Activated gamma-delta T cell treated with anti-CD3 and anti-CD28 coated beads, Interleukin-2, amount 50 U/mL, for 16 hours (primary cell): ENCODE measurements around the gene SLC22A23.

Experiments used
- DNase-seq: peaks from one replicate; pipeline ENCODE4 v3.0.0-alpha.2; 2020; ENCODE audit warnings: low read depth

The SLC22A23 gene

DNA sequence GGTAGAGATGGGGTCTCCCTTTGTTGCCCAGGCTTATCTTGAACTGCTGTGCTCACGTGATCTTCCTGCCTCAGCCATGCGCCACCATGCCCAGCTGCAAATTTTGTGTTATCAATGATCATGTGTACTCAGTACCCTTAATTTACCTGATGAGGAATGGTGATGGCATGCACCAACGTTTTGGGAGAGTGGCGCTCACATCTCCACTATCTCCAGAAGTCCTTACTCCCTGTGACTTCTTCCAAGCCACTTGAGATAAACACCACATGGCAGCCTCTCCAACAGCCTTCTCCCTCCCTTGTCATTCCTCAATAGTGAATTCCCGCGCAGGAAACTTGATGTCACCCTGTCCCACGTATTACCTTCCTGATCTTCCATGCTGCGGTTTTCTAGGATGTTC lies 140.0 kb downstream of the SLC22A23 start:
- no peak for DNase-seq

DNA sequence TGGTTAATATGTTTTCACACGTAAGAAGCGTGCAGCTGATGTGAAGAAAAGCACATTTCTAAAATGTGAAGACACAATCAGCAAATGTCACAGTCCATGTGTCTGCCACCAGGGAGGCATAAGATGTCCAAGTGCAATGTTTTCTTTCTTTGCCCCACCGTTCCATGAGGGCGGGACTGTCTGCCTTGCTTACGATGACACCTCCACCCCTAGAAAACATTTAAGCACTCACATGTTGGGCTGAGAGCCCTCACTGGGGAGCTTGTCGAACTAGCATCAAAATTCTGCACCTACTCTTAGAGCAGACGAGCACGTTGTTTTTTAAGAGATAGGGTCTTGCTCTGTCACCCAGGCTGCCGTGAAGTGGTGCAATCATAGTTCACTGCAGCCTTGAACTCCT lies 140.5 kb downstream of the SLC22A23 start:
- no peak for DNase-seq

DNA sequence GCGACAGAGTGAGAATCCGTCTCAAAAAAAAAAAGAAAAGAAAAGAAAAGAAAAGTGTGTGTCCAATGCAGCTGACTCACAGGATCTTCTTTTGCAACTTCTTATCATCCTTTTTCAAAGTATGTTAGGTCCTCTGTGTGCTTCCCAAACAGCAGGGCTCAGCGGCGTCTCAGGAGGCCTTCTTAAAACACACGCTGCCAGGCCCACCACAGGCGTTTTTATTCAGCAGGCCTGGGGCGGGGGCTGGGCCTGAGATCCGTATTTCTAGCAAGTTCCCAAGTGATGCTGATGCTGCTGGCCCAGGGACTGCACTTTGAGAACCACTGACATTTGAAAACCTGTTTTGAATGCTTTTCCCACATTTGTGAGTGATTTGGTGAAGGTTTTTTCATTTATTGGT lies 141.0 kb downstream of the SLC22A23 start:
- DNase-seq, result no peak

DNA sequence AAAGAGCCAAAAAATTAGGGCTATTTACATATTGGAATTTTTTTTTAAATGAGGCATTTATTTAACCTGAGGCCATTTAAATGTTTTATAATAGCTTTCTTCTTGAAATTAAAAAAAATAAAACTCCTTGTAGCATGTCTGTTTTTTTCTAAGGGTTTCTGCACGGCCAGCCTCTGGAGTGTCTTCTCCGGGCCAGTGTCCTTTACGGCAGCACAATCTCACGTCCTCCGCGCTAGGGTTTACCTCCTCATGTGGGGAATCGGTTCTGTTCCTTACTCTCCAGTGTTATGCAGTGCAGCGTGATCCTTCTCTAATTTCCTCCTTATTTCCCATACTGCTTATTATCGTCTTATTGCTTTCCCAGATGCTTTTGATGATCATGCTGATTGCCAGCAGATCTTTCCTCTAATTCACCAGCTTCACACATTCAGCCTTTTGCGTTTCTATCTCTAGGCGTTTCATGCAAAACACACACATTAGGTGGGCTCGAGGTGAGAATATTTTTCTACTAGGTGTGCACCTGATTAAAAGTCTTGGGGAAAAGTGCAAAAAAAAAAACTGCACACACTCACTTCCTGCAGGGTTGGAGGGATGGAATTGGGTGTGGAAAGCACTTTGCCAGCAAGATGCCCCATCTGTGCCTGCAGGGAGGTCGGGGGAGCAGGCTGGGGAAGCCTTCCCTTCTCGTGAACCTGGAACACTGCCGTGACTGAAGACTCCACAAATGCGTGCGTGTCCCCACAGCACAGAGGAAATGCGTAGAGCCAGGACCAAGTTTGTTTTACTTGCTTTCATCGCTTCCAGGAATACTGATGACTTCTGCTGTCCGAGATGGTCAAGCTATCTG lies 142.0 kb downstream of the SLC22A23 start:
- DNase-seq, result no peak

DNA sequence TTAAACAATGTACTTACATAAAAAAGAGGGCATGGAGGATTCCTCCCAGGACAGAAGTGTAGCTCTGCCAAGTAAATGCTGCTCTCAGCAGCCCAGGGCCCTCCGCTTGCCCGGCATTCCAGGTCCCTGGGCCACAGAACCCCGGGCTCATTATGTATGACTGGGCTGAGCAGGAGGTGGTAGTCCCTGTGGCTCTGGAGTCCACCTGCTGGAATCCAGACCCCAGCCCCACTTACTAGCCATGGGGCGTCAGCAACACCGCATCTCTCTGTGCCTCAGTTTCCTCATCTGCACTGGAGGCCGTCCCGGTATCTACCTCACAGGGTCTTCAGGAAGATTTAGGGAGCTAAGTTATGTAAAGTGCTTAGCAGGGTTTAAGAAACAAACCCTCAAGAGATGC lies 142.7 kb downstream of the SLC22A23 start:
- no peak for DNase-seq

DNA sequence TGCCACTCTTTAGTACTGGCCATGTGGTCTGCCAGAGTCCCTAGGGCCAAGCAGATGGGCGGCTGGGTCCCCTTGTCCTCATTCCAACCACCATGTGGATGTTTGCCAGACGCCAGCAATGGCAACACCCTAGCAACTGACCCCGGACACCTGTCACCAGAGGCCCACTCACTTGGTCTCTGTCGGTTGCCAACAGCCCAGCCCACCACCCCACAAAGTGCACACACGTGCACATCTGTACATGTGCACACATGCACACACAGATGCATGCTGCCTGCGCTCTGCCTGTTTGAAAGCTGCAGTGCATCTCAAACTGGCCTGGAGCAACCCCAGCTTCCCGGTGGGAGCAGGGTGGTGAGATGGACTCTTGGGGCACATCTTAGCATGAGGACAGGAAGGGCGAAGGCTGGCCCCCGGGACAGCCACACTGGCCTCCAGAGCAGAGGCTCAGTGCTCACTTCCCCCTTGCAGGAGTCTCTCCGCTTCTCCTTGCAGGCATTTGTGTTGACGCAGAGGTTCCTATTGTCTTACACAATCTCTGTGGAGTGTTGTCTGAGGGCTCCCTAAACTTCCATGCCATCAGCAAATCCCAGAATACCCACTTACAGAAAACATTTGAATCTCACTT lies 144.1 kb downstream of the SLC22A23 start:
- DNase-seq, result no peak

DNA sequence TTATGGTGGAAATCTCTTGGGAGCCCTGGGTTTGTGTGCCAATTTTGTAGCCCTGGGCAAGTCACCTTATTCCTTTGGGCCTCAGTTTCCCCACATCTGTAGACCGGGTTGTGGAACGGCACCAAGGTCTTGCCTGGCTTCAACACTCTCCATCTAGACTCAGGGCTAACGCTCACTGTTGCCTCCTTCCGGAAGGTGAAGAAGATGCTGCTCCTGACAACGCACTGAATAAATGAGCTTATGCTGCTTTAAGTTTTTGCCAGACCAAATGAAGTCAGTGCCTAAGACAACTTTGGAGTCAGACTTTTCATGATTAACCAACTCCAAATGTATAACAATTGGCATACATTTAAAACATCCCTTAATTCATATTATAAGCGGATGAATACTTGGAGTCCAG lies 145.0 kb downstream of the SLC22A23 start:
- no peak for DNase-seq

DNA sequence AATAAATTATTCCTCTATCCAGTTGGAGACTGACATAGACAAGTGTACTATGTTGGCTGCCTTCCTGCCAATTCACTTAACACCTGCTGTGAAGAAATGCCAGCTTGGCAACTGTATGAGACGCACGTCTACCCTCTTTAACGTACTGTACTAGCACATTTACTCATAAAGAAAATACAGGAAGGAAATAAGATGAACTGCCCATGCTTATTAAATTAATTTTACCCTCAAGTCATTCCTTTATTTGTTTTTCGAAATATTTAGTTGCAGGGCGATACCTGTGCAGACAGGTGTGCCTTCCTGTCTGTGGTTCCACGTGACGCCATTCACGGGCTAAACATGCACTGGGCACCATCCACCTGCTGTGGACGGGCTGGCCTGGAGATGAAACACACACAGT lies 146.1 kb downstream of the SLC22A23 start:
- no peak for DNase-seq

DNA sequence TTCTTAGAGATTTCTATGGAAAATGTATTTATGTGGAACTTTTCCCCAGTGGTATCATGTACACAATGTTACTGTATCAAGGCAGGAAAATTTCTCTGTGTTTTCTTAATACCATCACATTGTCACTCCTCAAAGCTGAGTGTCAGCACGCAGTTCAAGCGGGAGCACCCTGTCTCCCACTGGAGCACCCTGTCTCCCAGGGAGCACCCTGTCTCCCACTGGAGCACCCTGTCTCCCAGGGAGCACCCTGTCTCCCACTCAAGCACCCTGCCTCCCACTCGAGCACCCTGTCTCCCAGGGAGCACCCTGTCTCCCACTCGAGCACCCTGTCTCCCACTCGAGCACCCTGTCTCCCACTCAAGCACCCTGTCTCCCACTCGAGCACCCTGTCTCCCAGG lies 146.8 kb downstream of the SLC22A23 start:
- DNase-seq, result no peak

DNA sequence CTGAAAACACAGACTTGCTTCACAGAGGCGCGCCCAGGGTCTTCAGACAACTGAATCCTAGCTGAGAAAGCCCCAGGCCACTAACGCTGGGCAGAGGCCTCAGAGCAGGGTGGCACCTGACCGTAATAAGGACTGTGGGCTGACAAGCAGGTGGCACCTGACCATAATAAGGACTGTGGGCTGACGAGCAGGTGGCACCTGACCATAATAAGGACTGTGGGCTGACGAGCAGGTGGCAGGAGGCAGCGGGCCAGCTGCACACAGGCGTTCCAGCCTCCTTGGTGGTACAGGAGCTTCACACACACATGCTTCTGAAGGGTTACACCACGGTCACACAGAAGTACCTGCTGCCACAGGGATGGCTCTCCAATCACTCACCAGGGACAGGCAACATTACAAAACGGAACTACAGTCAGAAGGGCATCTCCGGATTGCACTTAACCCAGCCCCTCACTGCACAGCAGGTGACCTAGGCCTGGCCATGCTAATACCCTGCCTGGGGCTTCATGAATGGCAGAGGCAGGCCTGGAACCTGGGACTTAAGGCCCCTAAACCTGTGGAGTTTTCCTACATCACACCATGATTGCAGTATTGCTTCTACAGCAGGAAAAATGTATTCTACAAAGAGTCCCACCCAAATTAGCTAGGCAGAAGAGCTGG lies 147.3 kb downstream of the SLC22A23 start:
- DNase-seq, result no peak

DNA sequence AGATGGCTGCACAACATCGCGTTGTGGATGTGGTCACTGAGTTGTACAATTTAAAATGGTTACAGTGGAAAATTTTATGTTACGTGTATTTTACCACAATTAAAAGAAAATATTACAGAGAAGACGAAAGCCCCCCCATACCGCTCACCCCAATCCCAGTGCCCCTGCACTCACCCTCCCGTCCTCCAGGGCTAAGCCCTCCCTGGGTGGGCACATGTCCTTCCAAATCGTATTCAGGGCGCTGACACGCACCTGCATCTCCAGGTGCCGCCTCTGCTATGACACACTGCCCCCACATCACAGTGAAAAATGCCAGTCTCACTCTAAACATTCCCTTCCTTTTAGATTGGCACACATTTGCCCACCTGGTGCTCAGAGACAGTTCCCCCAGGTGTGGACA lies 148.7 kb downstream of the SLC22A23 start:
- no peak for DNase-seq

DNA sequence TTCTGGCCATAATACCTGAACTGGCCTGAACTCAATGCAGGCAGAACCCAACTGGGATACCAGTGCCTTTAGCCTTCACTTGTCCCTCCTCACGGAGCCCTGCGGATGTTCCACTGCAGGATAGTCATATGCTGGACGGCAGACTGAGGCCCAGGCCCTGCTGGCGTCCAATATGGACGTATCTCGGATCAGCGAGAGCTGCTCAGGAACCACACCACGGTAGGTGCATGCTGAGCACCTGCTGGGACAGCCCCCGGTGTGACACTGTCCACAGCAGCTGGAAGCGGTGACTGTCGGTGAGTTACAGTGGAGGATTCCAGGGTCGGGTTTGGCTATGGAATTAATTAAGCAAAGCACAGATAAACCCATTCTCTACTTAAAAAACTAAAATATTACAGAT lies 149.4 kb downstream of the SLC22A23 start:
- DNase-seq, result no peak

DNA sequence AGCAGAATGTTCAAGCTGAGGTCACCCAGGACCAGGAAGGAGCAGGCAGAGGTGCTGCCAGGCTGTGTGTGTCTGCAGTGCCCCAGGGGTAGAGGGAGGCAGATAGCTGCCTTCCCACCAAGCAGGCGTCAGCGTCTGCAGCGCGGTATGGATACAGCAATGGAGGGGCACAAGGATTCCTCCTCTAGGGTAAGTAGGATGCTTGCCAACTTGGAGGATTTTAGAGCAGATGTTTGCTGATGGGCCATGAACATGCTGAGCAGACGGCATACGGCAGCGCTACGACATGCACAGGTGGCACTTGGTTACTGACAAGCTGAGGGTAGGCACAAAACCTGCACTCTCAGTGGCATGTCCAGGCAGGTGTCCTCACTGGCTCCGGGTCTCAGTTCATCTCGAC lies 150.0 kb downstream of the SLC22A23 start:
- no peak for DNase-seq

DNA sequence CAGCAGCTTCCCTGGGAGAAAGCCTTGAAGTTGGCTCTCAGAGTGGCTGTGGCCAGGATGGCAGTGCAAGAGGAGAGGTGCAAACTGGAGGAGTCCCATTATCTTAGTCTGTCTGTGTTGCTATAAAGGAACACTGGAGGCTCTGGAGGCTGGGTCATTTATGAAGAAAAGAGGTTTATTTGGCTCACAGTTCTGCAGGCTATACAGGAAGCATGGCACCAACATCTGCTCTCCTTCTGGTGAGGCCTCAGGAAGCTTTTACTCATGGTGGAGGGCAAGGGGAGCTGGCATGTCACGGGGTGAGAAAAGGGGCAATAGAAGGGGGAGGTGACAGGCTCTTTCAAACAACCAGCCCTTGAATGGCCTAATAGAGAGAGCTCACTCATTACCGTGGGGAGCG lies 151.0 kb downstream of the SLC22A23 start:
- no peak for DNase-seq

DNA sequence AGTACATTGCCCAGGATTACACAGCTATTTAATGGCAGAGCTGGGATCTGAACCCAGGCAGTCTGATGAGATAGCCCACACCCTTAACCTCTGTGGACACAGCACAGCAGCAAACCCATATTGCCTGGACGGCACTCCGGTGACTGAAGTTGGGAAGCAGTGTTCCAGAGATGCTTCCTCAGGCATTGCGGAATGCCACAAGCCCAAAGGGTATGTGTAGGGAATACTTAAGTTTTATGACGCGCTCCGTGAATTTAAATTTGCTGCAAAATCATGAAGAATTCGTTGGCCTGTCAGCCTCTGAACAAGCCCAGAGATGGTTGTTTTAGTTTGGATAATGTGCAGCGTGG lies 151.7 kb downstream of the SLC22A23 start:
- no peak for DNase-seq

DNA sequence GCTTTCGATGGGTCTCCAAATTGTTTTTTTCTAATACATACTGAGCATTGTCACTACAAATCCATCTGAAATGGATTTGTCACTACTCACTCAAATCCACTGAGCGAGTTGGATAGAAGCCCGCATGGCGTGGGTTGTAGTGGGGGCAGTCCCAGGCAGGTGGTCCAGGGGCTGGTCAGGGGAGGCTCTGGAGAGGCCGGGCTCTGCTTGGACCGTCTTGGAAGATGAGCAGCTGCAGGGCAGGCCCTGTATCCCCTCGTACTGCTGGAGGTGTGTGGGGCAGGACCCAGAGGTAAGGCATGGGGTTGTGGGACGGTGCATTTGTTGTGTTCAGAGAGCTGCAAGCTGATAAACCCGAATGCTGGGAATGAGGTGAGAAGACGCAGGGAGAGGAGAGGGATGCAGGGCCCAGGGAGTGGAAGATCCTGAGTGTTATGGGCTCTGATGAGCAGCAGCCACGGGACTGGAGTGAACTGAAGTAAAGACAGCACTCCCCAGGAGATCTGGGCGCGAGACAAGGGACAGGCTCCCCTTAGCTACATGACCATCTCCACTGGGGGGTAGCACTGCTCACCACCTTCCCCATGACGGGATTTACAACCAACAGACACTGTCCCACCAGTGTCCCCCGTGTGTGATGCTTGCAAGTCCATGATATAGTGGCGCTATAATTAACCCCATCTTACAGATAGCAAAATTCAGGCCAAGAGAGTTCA lies 152.2 kb downstream of the SLC22A23 start:
- DNase-seq, result no peak

DNA sequence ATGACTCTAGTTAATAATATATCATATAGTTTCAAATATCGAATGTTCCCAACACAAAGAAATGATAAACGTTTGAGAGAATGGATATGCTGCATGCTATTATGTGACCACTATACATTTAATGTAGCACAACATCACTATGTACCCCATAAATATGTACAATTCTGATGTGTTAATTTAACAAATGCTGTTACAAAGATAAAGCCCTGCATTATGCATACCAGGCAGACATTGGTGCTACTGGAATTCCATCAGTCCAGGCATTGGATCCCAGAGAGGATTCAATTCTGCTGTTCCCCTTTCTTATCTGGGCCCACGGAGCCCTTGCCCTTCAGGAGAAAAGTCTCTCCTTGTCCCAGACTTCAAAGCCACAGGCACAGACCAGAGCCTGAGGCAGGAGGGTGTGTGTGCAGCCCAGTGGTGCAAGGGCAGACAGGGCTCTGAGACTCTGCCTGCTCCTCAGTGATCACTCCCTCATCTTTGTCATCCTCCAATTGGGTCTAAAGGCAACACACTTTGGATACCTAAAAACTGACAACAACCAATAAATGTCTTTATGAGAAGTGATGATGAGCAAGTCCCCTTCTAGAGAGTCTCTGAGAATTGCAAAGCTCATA lies 152.9 kb downstream of the SLC22A23 start:
- DNase-seq, result no peak

DNA sequence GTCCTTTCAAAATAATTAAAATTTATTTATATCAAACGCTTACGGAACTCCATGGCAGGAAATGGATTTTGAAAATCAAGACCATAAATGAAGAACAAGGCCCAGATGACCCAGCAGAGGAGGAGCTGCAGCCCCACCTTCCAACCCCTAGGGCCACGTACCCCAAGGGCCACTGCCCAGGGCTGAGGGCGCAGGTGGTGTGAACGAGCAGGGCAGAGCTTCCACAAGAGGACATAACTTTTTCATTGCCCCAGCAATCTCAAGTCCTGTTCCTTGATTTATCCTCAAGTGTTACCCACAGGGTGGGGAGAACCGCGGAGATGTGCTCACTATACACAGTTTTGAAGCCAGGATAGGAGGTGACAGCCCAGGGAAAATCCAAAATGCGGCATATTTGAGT lies 155.3 kb downstream of the SLC22A23 start:
- DNase-seq, result no peak

DNA sequence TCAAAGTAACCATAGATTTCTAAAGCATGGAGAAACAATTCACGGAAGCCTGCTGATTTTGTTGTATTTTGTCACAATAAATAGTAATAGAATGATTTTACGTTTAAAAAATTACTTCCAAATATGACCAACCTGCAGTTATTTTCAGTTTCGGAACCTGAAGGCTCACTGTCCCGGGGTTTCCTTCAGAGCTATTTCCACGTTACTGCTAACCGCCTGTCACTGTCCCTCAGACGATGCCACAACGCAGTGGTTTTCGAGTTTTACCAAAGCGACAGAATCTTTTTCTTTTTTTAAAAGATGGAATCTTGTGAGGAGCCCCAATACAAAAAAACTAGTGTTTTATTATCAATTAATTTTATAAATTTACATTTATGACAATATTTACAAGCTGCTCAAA lies 157.6 kb downstream of the SLC22A23 start:
- no peak for DNase-seq

DNA sequence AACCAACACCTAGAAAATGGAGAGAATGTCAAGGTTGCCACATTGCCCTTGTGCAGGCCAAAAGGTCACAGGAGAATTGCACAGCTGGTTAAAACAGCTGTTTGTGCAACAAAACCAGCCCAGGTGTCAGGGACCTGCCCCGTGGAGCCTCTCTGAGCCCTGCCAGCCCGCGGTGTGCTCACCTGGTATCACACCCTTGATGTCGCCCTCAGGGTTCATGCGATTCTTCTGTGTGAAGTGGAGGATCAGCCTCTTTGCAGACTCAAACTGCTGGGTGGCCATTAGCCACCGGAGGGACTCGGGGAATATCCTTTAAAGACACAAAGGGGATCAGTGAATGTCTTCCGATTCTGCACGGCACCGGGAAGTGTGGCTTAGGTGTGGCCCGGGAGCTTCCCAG lies 158.9 kb downstream of the SLC22A23 start:
- DNase-seq, result no peak

DNA sequence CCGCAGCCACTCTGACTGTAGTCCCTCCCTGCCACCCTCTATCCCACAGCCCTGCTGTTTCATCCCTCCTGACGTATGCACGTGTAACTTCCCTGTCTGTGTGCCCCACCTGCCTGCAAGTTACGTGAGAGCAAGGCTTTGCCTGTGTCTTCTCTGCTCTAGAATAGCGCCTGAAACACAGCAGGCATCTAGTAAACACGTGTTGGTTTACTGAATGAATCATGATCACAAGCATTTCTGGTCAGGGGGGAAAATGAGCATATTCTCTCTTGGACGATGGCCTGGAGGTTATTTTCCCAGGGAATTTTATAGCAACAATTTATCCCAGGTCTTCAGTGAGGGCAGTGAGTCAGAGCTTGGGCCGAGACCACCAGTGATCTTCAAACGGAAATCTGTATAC lies 159.8 kb downstream of the SLC22A23 start:
- DNase-seq, result no peak

DNA sequence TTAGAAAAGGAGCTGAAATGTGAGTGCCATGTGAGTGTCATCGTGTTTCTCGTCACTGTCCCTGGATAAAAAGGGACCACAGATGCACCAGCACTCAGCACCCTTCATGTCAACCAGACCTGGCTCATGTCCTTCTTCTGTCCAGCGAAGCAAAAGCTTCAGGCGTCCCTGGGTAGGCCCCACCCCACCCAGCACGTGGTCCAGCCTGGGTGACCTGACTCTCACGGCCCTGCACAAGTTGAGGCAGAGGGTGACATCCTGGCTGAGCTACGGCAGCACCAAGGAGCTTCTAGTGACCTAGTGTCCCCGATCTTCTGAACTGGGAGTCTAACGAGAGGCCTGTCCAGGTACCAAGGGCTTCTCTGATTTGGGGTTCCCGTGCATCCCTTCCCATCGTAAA lies 160.3 kb downstream of the SLC22A23 start:
- no peak for DNase-seq
